HUDEP-2 (cell line): ENCODE results near the gene CCNY.
"Not testable (repeated sequence)": the region's sequence is repeated elsewhere in the genome, so short reads cannot be mapped to it uniquely, and the experiment has no call there.

Source experiments
- DNase-seq, 76 experiments: peaks; one replicate each; lab custom pipeline; 2025; ENCODE audit not compliant: unreplicated experiment in 76 of 76; lab: John Stamatoyannopoulos, UW

Gene CCNY

GRCh38 chr10:35505241-35505873 is 169.0 kb downstream of the CCNY start:
- no peak for DNase-seq

GRCh38 chr10:35506741-35507140 is 170.4 kb downstream of the CCNY start:
- DNase-seq = no peak

- no peak for DNase-seq
Measured at GRCh38 chr10:35507519-35508109, 171.3 kb downstream of the CCNY start.

GRCh38 chr10:35508647-35509046 is 172.3 kb downstream of the CCNY start:
- DNase-seq = no peak

GRCh38 chr10:35510891-35511290 is 174.6 kb downstream of the CCNY start:
- DNase-seq = no peak

- no peak for DNase-seq
Measured at GRCh38 chr10:35511647-35512046, 175.3 kb downstream of the CCNY start.

GRCh38 chr10:35516102-35516670 is 179.9 kb downstream of the CCNY start:
- DNase-seq = no peak

GRCh38 chr10:35517431-35518181 is 181.3 kb downstream of the CCNY start:
- no peak for DNase-seq

- not testable (repeated sequence) for DNase-seq
Measured at GRCh38 chr10:35518187-35518586, 181.9 kb downstream of the CCNY start.

GRCh38 chr10:35520996-35521395 is 184.7 kb downstream of the CCNY start:
- no peak for DNase-seq

- DNase-seq = no peak
Measured at GRCh38 chr10:35523670-35524225, 187.4 kb downstream of the CCNY start.

GRCh38 chr10:35526746-35527145 is 190.4 kb downstream of the CCNY start:
- DNase-seq = no peak

GRCh38 chr10:35532141-35532540 is 195.8 kb downstream of the CCNY start:
- no peak for DNase-seq

- no peak for DNase-seq
Measured at GRCh38 chr10:35533565-35533964, 197.3 kb downstream of the CCNY start.

GRCh38 chr10:35535136-35535535 is 198.8 kb downstream of the CCNY start:
- DNase-seq = no peak

GRCh38 chr10:35536789-35537188 is 200.5 kb downstream of the CCNY start:
- DNase-seq = no peak

GRCh38 chr10:35537925-35538324 is 201.6 kb downstream of the CCNY start:
- not testable (repeated sequence) for DNase-seq

GRCh38 chr10:35540296-35541164 is 204.2 kb downstream of the CCNY start:
- no peak for DNase-seq

- no peak for DNase-seq
Measured at GRCh38 chr10:35541720-35542119, 205.4 kb downstream of the CCNY start.

- DNase-seq = no peak
Measured at GRCh38 chr10:35542303-35542702, 206.0 kb downstream of the CCNY start.
